ENCODE results near the gene PLEKHG3. TPM values are rescaled to one million over a fixed set of nuclear protein-coding genes. Genes with fewer than 3 reads are reported as not detected.

The PLEKHG3 gene
- total RNA-seq, 2 donors from 2014 or later: 57.8 to 69.7 TPM

GRCh38 chr14:64792231-64792630 lies 88.0 kb downstream of the PLEKHG3 start:
- no peak overlapping the region for H3K4me3 ChIP-seq
- no peak for TF ChIP-seq POLR2A (IDR thresholded peaks at IDR 0.05)
- no peak for TF ChIP-seq POLR2AphosphoS5 (IDR thresholded peaks at IDR 0.05)
- no peak for TF ChIP-seq CTCF (IDR thresholded peaks at IDR 0.05)
- no peaks in the 10 kb centered on the region for H3K9me3 ChIP-seq
- intact Hi-C loops (cut with DNase I): no loop called here
- DNase-seq (ENCODE audit: low spot score): no peak
- no peaks in the 10 kb centered on the region for H3K4me1 ChIP-seq (replicated peaks)
- no peaks in the 10 kb centered on the region for H3K27me3 ChIP-seq (replicated peaks; ENCODE audit: insufficient read depth)
- no peaks in the 10 kb centered on the region for H3K36me3 ChIP-seq
- no peak overlapping the region for H3K27ac ChIP-seq
- WGBS: 80% methylated on average over 4 of the region's 4 CpGs

- H3K4me1 ChIP-seq (replicated peaks): no peaks in the 10 kb centered on the region
- H3K27me3 ChIP-seq (replicated peaks; ENCODE audit: insufficient read depth): no peaks in the 10 kb centered on the region
- H3K4me3 ChIP-seq: no peak overlapping the region
- no peak for DNase-seq (ENCODE audit: low spot score)
- H3K36me3 ChIP-seq: no peaks in the 10 kb centered on the region
- intact Hi-C loops (cut with DNase I): no loop called here
- WGBS: 97% methylated on average over 26 of the region's 26 CpGs
- no peaks in the 10 kb centered on the region for H3K9me3 ChIP-seq
- H3K27ac ChIP-seq: no peak overlapping the region
- TF ChIP-seq CTCF (IDR thresholded peaks at IDR 0.05): no peak
- no peak for TF ChIP-seq POLR2A (IDR thresholded peaks at IDR 0.05)
- no peak for TF ChIP-seq POLR2AphosphoS5 (IDR thresholded peaks at IDR 0.05)
These were observed 88.8 kb downstream of the PLEKHG3 start for GRCh38 chr14:64792871-64793560.

GRCh38 chr14:64795211-64795610 lies 91.0 kb downstream of the PLEKHG3 start:
- Histone ChIP-seq H3K36me3 (no peaks in the 10 kb centered on the region), H3K27ac (no peak overlapping the region), H3K9me3 (no peaks in the 10 kb centered on the region), H3K27me3 (replicated peaks; ENCODE audit: insufficient read depth) (no peaks in the 10 kb centered on the region), H3K4me1 (replicated peaks) (no peaks in the 10 kb centered on the region), H3K4me3 (no peak overlapping the region)
- no peak for DNase-seq (ENCODE audit: low spot score)
- intact Hi-C loops (cut with DNase I): no loop called here
- TF ChIP-seq POLR2A (IDR thresholded peaks at IDR 0.05) (no peak), CTCF (IDR thresholded peaks at IDR 0.05) (no peak), POLR2AphosphoS5 (IDR thresholded peaks at IDR 0.05) (no peak)
- WGBS: 95% methylated on average over 14 of the region's 16 CpGs

- WGBS: 97% methylated on average over 3 of the region's 3 CpGs
- no peak overlapping the region for H3K27ac ChIP-seq
These were observed 91.7 kb downstream of the PLEKHG3 start for GRCh38 chr14:64795921-64796320.

More at GRCh38 chr14:64795921-64796320, 91.7 kb downstream of the PLEKHG3 start:
- no peaks in the 10 kb centered on the region for H3K27me3 ChIP-seq (replicated peaks; ENCODE audit: insufficient read depth)
- intact Hi-C loops (cut with DNase I): no loop called here
- no peaks in the 10 kb centered on the region for H3K36me3 ChIP-seq
- no peak for DNase-seq (ENCODE audit: low spot score)
- no peak overlapping the region for H3K4me3 ChIP-seq
- H3K9me3 ChIP-seq: no peaks in the 10 kb centered on the region
- H3K4me1 ChIP-seq (replicated peaks): no peaks in the 10 kb centered on the region
- TF ChIP-seq POLR2AphosphoS5 (IDR thresholded peaks at IDR 0.05): no peak
- no peak for TF ChIP-seq CTCF (IDR thresholded peaks at IDR 0.05)
- no peak for TF ChIP-seq POLR2A (IDR thresholded peaks at IDR 0.05)
